ENCODE measurements around the gene SMIM44.

DNA sequence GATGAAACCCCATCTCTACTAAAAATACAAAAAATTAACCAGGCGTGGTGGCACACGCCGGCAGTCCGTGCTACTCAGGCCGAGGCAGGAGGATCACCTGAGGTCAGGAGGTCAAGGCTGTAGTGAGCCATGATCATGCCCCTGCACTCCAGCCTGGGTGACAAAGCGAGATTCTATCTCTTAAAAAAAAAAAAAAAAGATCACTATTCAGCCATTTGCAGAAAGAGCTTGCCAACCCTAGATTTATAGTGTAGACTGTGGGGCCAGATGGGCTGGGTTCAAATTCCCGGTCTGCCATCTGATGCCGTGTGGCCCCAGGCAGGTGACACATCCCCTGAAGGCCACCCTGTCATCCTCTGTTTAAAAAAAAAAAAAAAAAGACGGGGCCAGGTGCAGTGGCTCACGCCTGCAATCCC, 31.8 kb downstream of the SMIM44 start:
- TF ChIP-seq CTCF (IDR thresholded peaks at IDR 0.05; ENCODE audit: low read length) (no peak), EZH2 (optimal IDR thresholded peaks at IDR 0.05; ENCODE audit: low read depth, low read length) (no peak), EZH2phosphoT487 (IDR thresholded peaks at IDR 0.05; ENCODE audit: low read length) (no peak)
